ENCODE measurements around the gene ADGRV1.

DNA sequence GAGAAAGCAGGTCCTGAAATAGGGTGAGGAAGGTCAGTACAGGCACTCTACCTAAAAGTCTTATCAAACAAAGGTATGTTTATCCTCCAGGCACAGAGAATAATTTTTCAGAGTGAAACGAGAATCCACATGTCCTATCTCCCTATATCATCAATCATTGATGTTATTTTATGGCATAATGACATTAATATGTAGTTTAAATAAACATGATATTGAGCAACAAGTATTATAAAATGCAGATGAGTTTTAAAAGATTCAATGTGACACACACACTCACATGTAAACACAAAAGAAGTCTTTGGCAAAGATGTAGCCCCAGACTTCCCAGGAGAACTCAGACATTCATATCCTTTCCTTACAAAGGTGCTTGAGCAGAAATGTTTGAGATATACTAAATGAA, 389.1 kb downstream of the ADGRV1 start:
- TF ChIP-seq POLR2AphosphoS5 (IDR thresholded peaks at IDR 0.05; ENCODE audit: low read depth): no peak
- TF ChIP-seq CTCF (IDR thresholded peaks at IDR 0.05; ENCODE audit: insufficient read depth, low read length): no peak
- TF ChIP-seq, protein P1, sequence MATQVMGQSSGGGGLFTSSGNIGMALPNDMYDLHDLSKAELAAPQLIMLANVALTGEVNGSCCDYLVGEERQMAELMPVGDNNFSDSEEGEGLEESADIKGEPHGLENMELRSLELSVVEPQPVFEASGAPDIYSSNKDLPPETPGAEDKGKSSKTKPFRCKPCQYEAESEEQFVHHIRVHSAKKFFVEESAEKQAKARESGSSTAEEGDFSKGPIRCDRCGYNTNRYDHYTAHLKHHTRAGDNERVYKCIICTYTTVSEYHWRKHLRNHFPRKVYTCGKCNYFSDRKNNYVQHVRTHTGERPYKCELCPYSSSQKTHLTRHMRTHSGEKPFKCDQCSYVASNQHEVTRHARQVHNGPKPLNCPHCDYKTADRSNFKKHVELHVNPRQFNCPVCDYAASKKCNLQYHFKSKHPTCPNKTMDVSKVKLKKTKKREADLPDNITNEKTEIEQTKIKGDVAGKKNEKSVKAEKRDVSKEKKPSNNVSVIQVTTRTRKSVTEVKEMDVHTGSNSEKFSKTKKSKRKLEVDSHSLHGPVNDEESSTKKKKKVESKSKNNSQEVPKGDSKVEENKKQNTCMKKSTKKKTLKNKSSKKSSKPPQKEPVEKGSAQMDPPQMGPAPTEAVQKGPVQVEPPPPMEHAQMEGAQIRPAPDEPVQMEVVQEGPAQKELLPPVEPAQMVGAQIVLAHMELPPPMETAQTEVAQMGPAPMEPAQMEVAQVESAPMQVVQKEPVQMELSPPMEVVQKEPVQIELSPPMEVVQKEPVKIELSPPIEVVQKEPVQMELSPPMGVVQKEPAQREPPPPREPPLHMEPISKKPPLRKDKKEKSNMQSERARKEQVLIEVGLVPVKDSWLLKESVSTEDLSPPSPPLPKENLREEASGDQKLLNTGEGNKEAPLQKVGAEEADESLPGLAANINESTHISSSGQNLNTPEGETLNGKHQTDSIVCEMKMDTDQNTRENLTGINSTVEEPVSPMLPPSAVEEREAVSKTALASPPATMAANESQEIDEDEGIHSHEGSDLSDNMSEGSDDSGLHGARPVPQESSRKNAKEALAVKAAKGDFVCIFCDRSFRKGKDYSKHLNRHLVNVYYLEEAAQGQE (IDR thresholded peaks at IDR 0.05; ENCODE audit: insufficient replicate concordance, low read depth): no peak

Measured in HL-60 (cell line).